PC-3 (cell line): Measurements from ENCODE around the gene LTA4H. TPM values are rescaled to one million over a fixed set of nuclear protein-coding genes. Genes with fewer than 3 reads are reported as not detected.

Experiments used
- ATAC-seq: fragments of 200-7000 bp; cut with Tn5 transposase; 2 replicates; pipeline ENCODE4 v1.9.1; 2020; ENCODE audit warnings: mild to moderate bottlenecking, moderate library complexity
- BruUV-seq: library from RNA; stranded (reverse); fragments of 400-500 nt; replicated peaks from 2 replicates; lab custom pipeline; 2021; lab: Mats Ljungman, UMichigan
- CTCF ChIA-PET: fragments of 300-600 bp; sonication (Branson Sonifier 250); formaldehyde crosslinking; loops from one replicate; lab custom pipeline; 2022; ENCODE audit warnings: antibody characterized with exemption; lab: Charles Lee
- POLR2A ChIA-PET: fragments of 300-600 bp; sonication (Branson Sonifier 250); formaldehyde crosslinking; loops from one replicate; lab custom pipeline; 2022; ENCODE audit warnings: antibody characterized with exemption; ENCODE audit not compliant: unreplicated experiment; lab: Charles Lee
- DNase-seq: peaks from one replicate; pipeline ENCODE4 v3.0.0-alpha.2; 2015
- H2AFZ ChIP-seq: fragments of 300-600 bp; sonication (generic); 2 replicates; pipeline ENCODE4 v1.6.0; 2016; ENCODE audit warnings: antibody characterized with exemption, low read length
- H3F3A ChIP-seq: fragments of 300-600 bp; sonication (generic); one replicate; pipeline ENCODE4 v1.6.0; 2017; ENCODE audit warnings: antibody characterized with exemption, low read length, control low read depth, mild to moderate bottlenecking; ENCODE audit not compliant: unreplicated experiment
- H3K27ac ChIP-seq: fragments of 300-600 bp; sonication (generic); 2 replicates; pipeline ENCODE4 v1.5.1; 2016; ENCODE audit warnings: mild to moderate bottlenecking, low read length
- H3K27me3 ChIP-seq: fragments of 300-600 bp; sonication (generic); 2 replicates; pipeline ENCODE4 v1.6.1; 2016; ENCODE audit warnings: low read length, mixed read lengths
- H3K36me3 ChIP-seq: fragments of 300-600 bp; sonication (generic); 2 replicates; pipeline ENCODE4 v1.6.1; 2016; ENCODE audit warnings: low read depth, mixed run types, low read length, mixed read lengths
- H3K4me1 ChIP-seq: fragments of 300-600 bp; sonication (generic); 2 replicates; pipeline ENCODE4 v1.5.1; 2016; ENCODE audit warnings: low read length; ENCODE audit not compliant: insufficient read depth
- H3K4me2 ChIP-seq: fragments of 300-600 bp; sonication (generic); 2 replicates; pipeline ENCODE4 v1.6.0; 2016; ENCODE audit warnings: low read length
- H3K4me3 ChIP-seq: fragments of 300-600 bp; sonication (generic); 2 replicates; pipeline ENCODE4 v1.5.1; 2016; ENCODE audit warnings: mild to moderate bottlenecking, low read length, mixed read lengths
- H3K79me2 ChIP-seq: fragments of 300-600 bp; sonication (generic); 2 replicates; pipeline ENCODE4 v1.6.1; 2017; ENCODE audit warnings: low read length, mixed read lengths
- H3K9ac ChIP-seq: fragments of 300-600 bp; sonication (generic); 2 replicates; pipeline ENCODE4 v1.6.0; 2016; ENCODE audit warnings: mild to moderate bottlenecking, low read length
- H3K9me2 ChIP-seq: fragments of 300-600 bp; sonication (generic); replicated peaks from 2 replicates; pipeline ENCODE4 v1.6.1; 2016; ENCODE audit warnings: mixed run types, low read length, mixed read lengths
- H3K9me3 ChIP-seq: fragments of 300-600 bp; sonication (generic); 2 replicates; pipeline ENCODE4 v1.6.1; 2016; ENCODE audit warnings: low read length, mixed read lengths
- H4K20me1 ChIP-seq: fragments of 300-600 bp; sonication (generic); 2 replicates; pipeline ENCODE4 v1.6.1; 2016; ENCODE audit warnings: low read length, mixed read lengths
- CTCF ChIP-seq: fragments of 300-600 bp; sonication (generic); conservative IDR thresholded peaks from 2 replicates; pipeline ENCODE4 v1.5.1; 2017; ENCODE audit warnings: antibody characterized with exemption, low read depth, mild to moderate bottlenecking, low read length
- EZH2 ChIP-seq: fragments of 300-600 bp; sonication (generic); IDR thresholded peaks from one replicate; pipeline ENCODE4 v1.6.1; 2017; ENCODE audit warnings: antibody characterized with exemption, mild to moderate bottlenecking, low read length; ENCODE audit not compliant: unreplicated experiment
- EZH2phosphoT487 ChIP-seq: fragments of 300-600 bp; sonication (generic); IDR thresholded peaks from 2 replicates; pipeline ENCODE4 v1.6.1; 2018; ENCODE audit warnings: mild to moderate bottlenecking, antibody characterized with exemption, low read length, borderline replicate concordance
- intact Hi-C: fragments of 100-400 bp; cut with micrococcal nuclease; formaldehyde crosslinking; loops from 2 replicates; pipeline ENCODE4 v1.9.0; 2023
- total RNA-seq: library from RNA; depleted of rRNA; stranded (reverse); fragments of >200 nt; gene quantifications from 2 replicates; pipeline ENCODE4 v1.2.3, GENCODE V29; 2014

Gene LTA4H
- total RNA-seq, 1 experiment from 2014 or later: 58.4 TPM

DNA sequence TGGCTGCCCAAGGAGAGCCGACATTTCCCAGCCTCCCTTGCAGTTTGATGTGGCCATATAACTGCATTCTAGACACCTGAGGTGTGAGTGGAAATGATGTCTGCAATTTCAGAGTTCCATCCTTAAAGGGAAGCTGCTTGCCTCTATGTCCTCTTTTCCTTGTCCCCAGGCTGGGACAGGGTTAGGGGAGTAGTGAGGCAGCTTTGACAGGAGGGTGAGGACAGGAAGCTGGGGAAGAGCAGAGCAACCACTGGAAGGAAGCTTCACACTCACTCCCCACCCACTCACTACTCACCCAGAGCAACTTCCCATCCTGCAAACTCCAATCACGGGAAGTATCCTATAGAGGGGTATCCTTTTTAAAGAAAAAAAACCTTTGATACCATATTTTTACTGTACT, 28.9 kb upstream of the LTA4H start:
- ChIA-PET CTCF (no interaction called here), POLR2A (no interaction called here)

GRCh38 chr12:96063046-96063445, 27.7 kb upstream of the LTA4H start:
- ATAC-seq (no peak), DNase-seq (peak; percentile 40)
- Histone ChIP-seq H3K4me1 (no peaks in the 10 kb centered on the region), H3K36me3 (no peaks in the 10 kb centered on the region), H3K9me3 (no peaks in the 10 kb centered on the region), H3K9me2 (no peaks in the 10 kb centered on the region), H3K4me3 (no peak overlapping the region), H3K27me3 (no peaks in the 10 kb centered on the region), H3K9ac (no peak overlapping the region), H3F3A (no peaks in the 10 kb centered on the region), H3K4me2 (no peak overlapping the region), H3K27ac (no peak overlapping the region), H4K20me1 (no peaks in the 10 kb centered on the region), H2AFZ (no peak overlapping the region), H3K79me2 (no peaks in the 10 kb centered on the region)
- POLR2A ChIA-PET: no interaction called here
- BruUV-seq: no TSS peak
- intact Hi-C loops: loop anchor here (5.0 kb wide), 2 partner anchors 69 to 134 kb away; no protein-coding TSS in a partner anchor
- CTCF ChIA-PET: no interaction called here
- TF ChIP-seq CTCF: peak; percentile 47
- no peak for TF ChIP-seq EZH2phosphoT487

More for the DNA sequence above, 28.9 kb upstream of the LTA4H start:
- no peaks in the 10 kb centered on the region for H3K36me3 ChIP-seq
- no peak for ATAC-seq
- BruUV-seq: no TSS peak
- H2AFZ ChIP-seq: no peak overlapping the region
- H3K9ac ChIP-seq: no peak overlapping the region
- no peaks in the 10 kb centered on the region for H3K4me1 ChIP-seq
- H3K4me2 ChIP-seq: no peak overlapping the region
- no peak overlapping the region for H3K4me3 ChIP-seq
- H3F3A ChIP-seq: no peaks in the 10 kb centered on the region
- no peaks in the 10 kb centered on the region for H3K79me2 ChIP-seq
- intact Hi-C loops: loop anchor here (5.0 kb wide), 2 partner anchors 68 to 133 kb away; no protein-coding TSS in a partner anchor
- H3K27ac ChIP-seq: no peak overlapping the region
- H4K20me1 ChIP-seq: no peaks in the 10 kb centered on the region
- no peaks in the 10 kb centered on the region for H3K9me3 ChIP-seq
- H3K27me3 ChIP-seq: no peaks in the 10 kb centered on the region
- TF ChIP-seq EZH2phosphoT487 (no peak), CTCF (no peak), EZH2 (no peak)
- no peak for DNase-seq
- H3K9me2 ChIP-seq: no peaks in the 10 kb centered on the region

GRCh38 chr12:96061864-96062453, 26.6 kb upstream of the LTA4H start:
- peak; percentile 92 for ATAC-seq
- CTCF ChIA-PET: interaction anchor here (0.6 kb wide), 2 partner anchors 147 to 154 kb away, joined by 3 to 14 read pairs; no protein-coding TSS in a partner anchor
- no peak overlapping the region for H3K27ac ChIP-seq
- no peaks in the 10 kb centered on the region for H3K27me3 ChIP-seq
- intact Hi-C loops: loop anchor here (1.0 to 5.0 kb wide), 6 partner anchors 47 to 454 kb away; partner anchors contain the start of gene CDK17
- H4K20me1 ChIP-seq: no peaks in the 10 kb centered on the region
- H3F3A ChIP-seq: no peaks in the 10 kb centered on the region
- no TSS peak for BruUV-seq
- no peaks in the 10 kb centered on the region for H3K4me1 ChIP-seq
- H3K4me3 ChIP-seq: no peak overlapping the region
- no peaks in the 10 kb centered on the region for H3K9me2 ChIP-seq
- no peaks in the 10 kb centered on the region for H3K9me3 ChIP-seq
- DNase-seq: peak; percentile 89
- POLR2A ChIA-PET: no interaction called here
- no peaks in the 10 kb centered on the region for H3K79me2 ChIP-seq
- H2AFZ ChIP-seq: peak overlapping the region; percentile 51; the same call in 1 of the 2 replicates
- H3K36me3 ChIP-seq: no peaks in the 10 kb centered on the region
- TF ChIP-seq EZH2phosphoT487 (no peak), CTCF (peak; percentile 91)
- no peak overlapping the region for H3K4me2 ChIP-seq
- H3K9ac ChIP-seq: no peak overlapping the region
